KMS-11 (cell line): ENCODE results near the gene TEX30.

Source experiments
- H2AFZ ChIP-seq: fragments of 200-600 bp; sonication (generic); 2 replicates; pipeline ENCODE4 v1.6.1; 2016; ENCODE audit warnings: antibody characterized with exemption, mixed run types, low read depth
- H3K27ac ChIP-seq: fragments of 200-600 bp; sonication (generic); 2 replicates; pipeline ENCODE4 v1.6.1; 2016; ENCODE audit warnings: mild to moderate bottlenecking, mixed run types
- H3K27me3 ChIP-seq: fragments of 200-600 bp; sonication (generic); 2 replicates; pipeline ENCODE4 v1.6.1; 2017; ENCODE audit warnings: mild to moderate bottlenecking, low read depth, mixed run types, moderate library complexity; ENCODE audit not compliant: insufficient read depth
- H3K36me3 ChIP-seq: fragments of 200-600 bp; sonication (generic); 2 replicates; pipeline ENCODE4 v1.6.1; 2017; ENCODE audit warnings: mild to moderate bottlenecking, mixed run types; ENCODE audit not compliant: insufficient read depth
- H3K4me1 ChIP-seq: fragments of 200-600 bp; sonication (generic); 2 replicates; pipeline ENCODE4 v1.6.1; 2016; ENCODE audit warnings: mild to moderate bottlenecking, low read depth, mixed run types; ENCODE audit not compliant: poor library complexity, severe bottlenecking
- H3K4me2 ChIP-seq: fragments of 200-600 bp; sonication (generic); 2 replicates; pipeline ENCODE4 v1.7.0; 2016; ENCODE audit warnings: mild to moderate bottlenecking, mixed run types
- H3K4me3 ChIP-seq: fragments of 200-600 bp; sonication (generic); IDR thresholded peaks from 2 replicates; pipeline ENCODE4 v1.6.1; 2017; ENCODE audit warnings: low read depth, low read length, mixed read lengths; ENCODE audit not compliant: insufficient read depth
- H3K79me2 ChIP-seq: fragments of 200-600 bp; sonication (generic); 2 replicates; pipeline ENCODE4 v1.6.1; 2016; ENCODE audit warnings: low read depth, mixed run types; ENCODE audit not compliant: insufficient read depth
- H3K9ac ChIP-seq: fragments of 200-600 bp; sonication (generic); 2 replicates; pipeline ENCODE4 v1.6.1; 2016; ENCODE audit warnings: mild to moderate bottlenecking, mixed run types
- H4K20me1 ChIP-seq: fragments of 200-600 bp; sonication (generic); 2 replicates; pipeline ENCODE4 v1.6.1; 2016; ENCODE audit warnings: mild to moderate bottlenecking, mixed run types; ENCODE audit not compliant: insufficient read depth
- CTCF ChIP-seq: fragments of 200-600 bp; sonication (generic); conservative IDR thresholded peaks from 2 replicates; pipeline ENCODE4 v1.6.1; 2017; ENCODE audit warnings: low read depth, mild to moderate bottlenecking, antibody characterized with exemption, low read length, moderate library complexity, mixed read lengths

TEX30 gene

GRCh38 chr13:102763741-102764140 is 9.8 kb downstream of the TEX30 start:
- Histone ChIP-seq H3K27me3 (no peaks in the 10 kb centered on the region), H3K79me2 (no peaks in the 10 kb centered on the region), H3K9ac (no peak overlapping the region), H4K20me1 (no peaks in the 10 kb centered on the region), H3K4me1 (no peaks in the 10 kb centered on the region), H2AFZ (no peak overlapping the region), H3K4me3 (no peak overlapping the region), H3K4me2 (no peak overlapping the region), H3K27ac (no peak overlapping the region), H3K36me3 (no peaks in the 10 kb centered on the region)
- no peak for TF ChIP-seq CTCF

GRCh38 chr13:102761071-102761470 is 12.5 kb downstream of the TEX30 start:
- no peaks in the 10 kb centered on the region for H3K27me3 ChIP-seq
- no peak overlapping the region for H3K9ac ChIP-seq
- no peak overlapping the region for H2AFZ ChIP-seq
- no peaks in the 10 kb centered on the region for H4K20me1 ChIP-seq
- no peak overlapping the region for H3K4me2 ChIP-seq
- H3K79me2 ChIP-seq, result no peaks in the 10 kb centered on the region
- H3K36me3 ChIP-seq, result no peaks in the 10 kb centered on the region
- no peak for TF ChIP-seq CTCF
- H3K4me1 ChIP-seq, result no peaks in the 10 kb centered on the region
- no peak overlapping the region for H3K27ac ChIP-seq
- H3K4me3 ChIP-seq, result no peak overlapping the region

GRCh38 chr13:102758842-102759241 is 14.7 kb downstream of the TEX30 start:
- Histone ChIP-seq H3K27me3 (no peaks in the 10 kb centered on the region), H2AFZ (no peak overlapping the region), H3K9ac (no peak overlapping the region), H3K4me1 (no peaks in the 10 kb centered on the region), H3K79me2 (no peaks in the 10 kb centered on the region), H3K27ac (no peak overlapping the region), H3K4me2 (no peak overlapping the region), H4K20me1 (no peaks in the 10 kb centered on the region), H3K36me3 (no peaks in the 10 kb centered on the region), H3K4me3 (no peak overlapping the region)
- no peak for TF ChIP-seq CTCF

- no peak overlapping the region for H3K4me3 ChIP-seq
- no peaks in the 10 kb centered on the region for H3K27me3 ChIP-seq
- H3K27ac ChIP-seq, result no peak overlapping the region
- no peaks in the 10 kb centered on the region for H3K4me1 ChIP-seq
- no peak overlapping the region for H3K4me2 ChIP-seq
- TF ChIP-seq CTCF, result no peak
- no peaks in the 10 kb centered on the region for H3K79me2 ChIP-seq
- H2AFZ ChIP-seq, result no peak overlapping the region
- H4K20me1 ChIP-seq, result no peaks in the 10 kb centered on the region
- no peaks in the 10 kb centered on the region for H3K36me3 ChIP-seq
- H3K9ac ChIP-seq, result no peak overlapping the region
These were observed 16.6 kb downstream of the TEX30 start for GRCh38 chr13:102757006-102757405.

GRCh38 chr13:102751886-102752285 is 21.7 kb downstream of the TEX30 start:
- no peak for TF ChIP-seq CTCF
- Histone ChIP-seq H2AFZ (no peak overlapping the region), H3K27me3 (no peaks in the 10 kb centered on the region), H3K36me3 (no peaks in the 10 kb centered on the region), H3K4me3 (no peak overlapping the region), H3K4me1 (no peaks in the 10 kb centered on the region), H4K20me1 (no peaks in the 10 kb centered on the region), H3K79me2 (no peaks in the 10 kb centered on the region), H3K9ac (no peak overlapping the region), H3K4me2 (no peak overlapping the region), H3K27ac (no peak overlapping the region)
